ENCODE data around the gene ELP6.
"Not testable (repeated sequence)": the region's sequence is repeated elsewhere in the genome, so short reads cannot be mapped to it uniquely, and the experiment has no call there.

Gene ELP6

DNA sequence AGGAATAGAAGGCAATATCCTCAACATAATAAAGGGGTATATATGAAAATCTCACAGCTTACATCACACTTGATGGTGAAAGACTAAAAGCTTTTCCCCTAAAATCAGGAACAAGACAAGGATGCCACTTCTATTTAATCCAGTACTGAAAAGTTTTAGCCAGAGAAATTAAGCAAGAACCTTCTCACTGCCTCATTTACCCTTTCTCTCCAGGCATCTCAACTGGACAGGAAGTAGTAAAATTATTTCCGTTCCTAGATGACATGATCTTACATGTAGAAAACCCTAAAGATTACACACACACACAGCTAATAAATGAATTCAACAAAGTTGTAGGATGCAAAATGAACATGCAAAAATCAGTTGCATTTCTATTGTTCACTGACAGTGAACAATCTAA lies 48.9 kb downstream of the ELP6 start:
- DNase-seq (no peak), ATAC-seq (no peak)

DNA sequence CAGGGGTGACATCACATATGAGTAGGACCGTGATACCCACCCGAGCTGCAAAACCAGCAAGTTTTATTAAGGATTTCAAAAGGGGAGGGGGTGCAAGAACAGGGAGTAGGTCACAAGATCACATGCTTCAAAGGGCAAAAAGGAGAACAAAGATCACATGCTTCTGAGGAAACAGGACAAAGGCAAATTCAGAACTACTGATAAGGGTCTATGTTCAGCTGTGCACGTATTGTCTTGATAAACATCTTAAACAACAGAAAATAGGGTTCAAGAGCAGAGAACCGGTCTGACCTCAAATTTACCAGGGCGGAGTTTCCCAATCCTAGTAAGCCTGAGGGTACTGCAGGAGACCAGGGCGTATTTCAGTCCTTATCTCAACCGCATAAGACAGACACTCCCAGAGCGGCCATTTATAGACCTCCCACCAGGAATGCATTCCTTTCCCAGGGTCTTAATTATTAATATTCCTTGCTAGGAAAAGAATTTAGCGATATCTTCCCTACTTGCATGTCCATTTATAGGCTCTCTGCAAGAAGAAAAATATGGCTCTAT lies 53.9 kb downstream of the ELP6 start:
- not testable (repeated sequence) for DNase-seq, ATAC-seq

- DNase-seq = no peak
- no peak for ATAC-seq
Observed at GRCh38 chr3:47456984-47457383, 56.5 kb downstream of the ELP6 start.

DNA sequence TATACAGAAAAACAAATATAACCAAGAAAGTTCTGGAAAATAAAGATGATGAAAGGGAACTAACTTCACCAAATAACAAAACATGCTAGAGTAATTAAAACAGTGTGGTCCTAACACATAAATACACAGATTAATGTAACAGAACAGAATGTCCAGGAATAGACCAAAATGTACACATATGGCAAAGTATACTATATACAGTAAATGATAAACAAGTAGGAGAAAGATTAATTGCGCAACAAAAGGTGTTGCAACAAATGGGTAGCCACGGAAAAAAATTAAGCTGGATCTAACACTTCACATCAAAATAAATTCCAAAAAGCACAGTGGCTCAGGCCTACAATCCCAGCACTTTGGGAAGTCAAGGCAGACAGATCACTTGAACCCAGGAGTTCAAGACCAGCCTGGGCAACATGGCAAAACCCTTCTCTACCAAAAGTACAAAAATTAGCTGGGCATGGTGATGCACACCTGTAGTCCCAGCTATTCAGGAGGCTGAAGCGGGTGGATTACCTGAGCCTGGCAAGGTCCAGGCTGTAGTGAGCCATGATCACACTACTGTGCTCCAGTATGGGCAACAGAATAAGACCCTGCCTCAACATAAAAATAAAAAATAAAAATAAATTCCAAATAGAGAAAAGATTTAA lies 57.6 kb downstream of the ELP6 start:
- no peak for DNase-seq
- ATAC-seq = no peak

DNA sequence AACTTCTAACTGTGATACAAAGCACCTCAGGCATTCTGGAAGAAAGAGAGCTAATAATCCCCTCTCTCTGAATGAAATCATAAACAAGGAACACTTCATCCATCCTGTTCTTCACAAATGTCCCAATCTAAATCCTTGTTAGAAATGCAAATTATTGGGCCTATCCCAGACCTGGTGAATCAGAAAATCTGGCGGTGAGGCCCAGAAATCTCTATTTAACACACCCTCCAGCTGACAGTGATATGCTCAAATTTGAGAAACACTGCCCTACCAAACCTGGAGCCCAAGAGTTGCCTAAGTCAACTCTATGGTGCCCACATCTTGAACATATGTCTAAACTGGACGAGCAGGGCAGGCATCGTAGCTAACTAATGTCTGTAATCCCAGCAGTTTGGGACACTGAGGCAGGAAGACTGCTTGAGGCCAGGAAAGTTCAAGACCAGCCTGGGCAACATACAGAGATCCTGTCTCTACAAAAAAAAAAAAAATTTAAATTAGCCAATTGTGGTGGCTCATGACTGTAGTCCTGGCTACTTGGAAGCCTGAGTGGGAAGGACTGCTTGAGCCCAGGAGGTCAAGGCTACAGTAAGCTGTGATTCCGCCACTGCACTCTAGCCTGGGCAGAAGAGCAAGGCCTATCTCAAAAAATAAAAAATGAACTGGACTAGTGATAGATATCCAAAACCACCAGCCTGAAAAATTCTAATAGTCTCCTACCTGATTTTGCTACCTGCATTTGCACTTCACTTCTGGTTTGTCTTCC lies 60.9 kb downstream of the ELP6 start:
- ATAC-seq = no peak

More for the DNA sequence above, 60.9 kb downstream of the ELP6 start:
- no peak for DNase-seq

Measured in stimulated activated naive CD8-positive, alpha-beta T cell treated with anti-CD3 and anti-CD28 coated beads, Interleukin-15, Interleukin-2, amounts not matched to agents 100 U/mL and 50 U/mL, for 24 hours (primary cell).